Hepatocyte (in vitro differentiated cells): ENCODE data around the gene PKN2.

Source experiments
- EZH2 ChIP-seq: fragments of 200-600 bp; sonication (generic); IDR thresholded peaks from 2 replicates; pipeline ENCODE4 v1.6.1; 2016; ENCODE audit warnings: antibody characterized with exemption, mild to moderate bottlenecking, borderline replicate concordance
- EZH2phosphoT487 ChIP-seq: fragments of 200-600 bp; sonication (generic); IDR thresholded peaks from one replicate; pipeline ENCODE4 v1.6.1; 2018; ENCODE audit warnings: antibody characterized with exemption, mild to moderate bottlenecking, low read depth, moderate library complexity; ENCODE audit not compliant: unreplicated experiment, severe bottlenecking
- TF ChIP-seq, protein P1 (sequence below): fragments of 200-600 bp; sonication (generic); IDR thresholded peaks from 2 replicates; pipeline ENCODE4 v1.5.1; 2016; ENCODE audit warnings: antibody characterized with exemption, mild to moderate bottlenecking; ENCODE audit not compliant: poor library complexity

GRCh38 chr1:88661188-88661587 is 22.9 kb upstream of the PKN2 start:
- TF ChIP-seq, protein P1, sequence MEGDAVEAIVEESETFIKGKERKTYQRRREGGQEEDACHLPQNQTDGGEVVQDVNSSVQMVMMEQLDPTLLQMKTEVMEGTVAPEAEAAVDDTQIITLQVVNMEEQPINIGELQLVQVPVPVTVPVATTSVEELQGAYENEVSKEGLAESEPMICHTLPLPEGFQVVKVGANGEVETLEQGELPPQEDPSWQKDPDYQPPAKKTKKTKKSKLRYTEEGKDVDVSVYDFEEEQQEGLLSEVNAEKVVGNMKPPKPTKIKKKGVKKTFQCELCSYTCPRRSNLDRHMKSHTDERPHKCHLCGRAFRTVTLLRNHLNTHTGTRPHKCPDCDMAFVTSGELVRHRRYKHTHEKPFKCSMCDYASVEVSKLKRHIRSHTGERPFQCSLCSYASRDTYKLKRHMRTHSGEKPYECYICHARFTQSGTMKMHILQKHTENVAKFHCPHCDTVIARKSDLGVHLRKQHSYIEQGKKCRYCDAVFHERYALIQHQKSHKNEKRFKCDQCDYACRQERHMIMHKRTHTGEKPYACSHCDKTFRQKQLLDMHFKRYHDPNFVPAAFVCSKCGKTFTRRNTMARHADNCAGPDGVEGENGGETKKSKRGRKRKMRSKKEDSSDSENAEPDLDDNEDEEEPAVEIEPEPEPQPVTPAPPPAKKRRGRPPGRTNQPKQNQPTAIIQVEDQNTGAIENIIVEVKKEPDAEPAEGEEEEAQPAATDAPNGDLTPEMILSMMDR, result no peak
- no peak for TF ChIP-seq EZH2
- TF ChIP-seq EZH2phosphoT487, result no peak
